ENCODE measurements around the gene PGM1. TPM values are rescaled to one million over a fixed set of nuclear protein-coding genes. Genes with fewer than 3 reads are reported as not detected.
"Not testable (repeated sequence)": the region's sequence is repeated elsewhere in the genome, so short reads cannot be mapped to it uniquely, and the experiment has no call there.

Gene PGM1
- 23.0 and 23.6 TPM in 2 replicates for total RNA-seq (2014; rRNA removed; shearing (Covaris generic))
- 15.2 and 15.4 TPM in 2 replicates for polyA plus RNA-seq (2014; cell fraction: nucleus; rRNA removed)

DNA sequence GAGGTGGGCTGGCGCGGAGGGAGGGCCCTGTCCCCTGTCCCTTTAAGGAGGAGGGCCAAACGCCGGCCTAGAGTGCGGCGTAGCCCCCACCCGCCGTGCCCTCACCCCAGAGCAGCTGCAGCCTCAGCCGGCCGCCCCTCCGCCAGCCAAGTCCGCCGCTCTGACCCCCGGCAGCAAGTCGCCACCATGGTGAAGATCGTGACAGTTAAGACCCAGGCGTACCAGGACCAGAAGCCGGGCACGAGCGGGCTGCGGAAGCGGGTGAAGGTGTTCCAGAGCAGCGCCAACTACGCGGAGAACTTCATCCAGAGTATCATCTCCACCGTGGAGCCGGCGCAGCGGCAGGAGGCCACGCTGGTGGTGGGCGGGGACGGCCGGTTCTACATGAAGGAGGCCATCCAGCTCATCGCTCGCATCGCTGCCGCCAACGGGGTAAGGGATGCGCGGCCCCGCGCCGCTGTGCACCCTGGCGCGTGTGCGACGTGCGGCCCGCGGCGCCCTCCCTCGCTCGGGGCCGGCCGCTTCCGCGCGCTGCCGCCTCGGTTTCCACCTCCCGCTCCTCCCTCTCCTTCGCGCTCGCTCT lies at the start of gene PGM1:
PGM1 (plus strand) TSS at position 109 of the 583 bp plus-strand sequence; CDS start at position 187, 78 bp downstream.
- peak; percentile 34 for DNase-seq (ENCODE audit: extremely low read depth, low read depth)

DNA sequence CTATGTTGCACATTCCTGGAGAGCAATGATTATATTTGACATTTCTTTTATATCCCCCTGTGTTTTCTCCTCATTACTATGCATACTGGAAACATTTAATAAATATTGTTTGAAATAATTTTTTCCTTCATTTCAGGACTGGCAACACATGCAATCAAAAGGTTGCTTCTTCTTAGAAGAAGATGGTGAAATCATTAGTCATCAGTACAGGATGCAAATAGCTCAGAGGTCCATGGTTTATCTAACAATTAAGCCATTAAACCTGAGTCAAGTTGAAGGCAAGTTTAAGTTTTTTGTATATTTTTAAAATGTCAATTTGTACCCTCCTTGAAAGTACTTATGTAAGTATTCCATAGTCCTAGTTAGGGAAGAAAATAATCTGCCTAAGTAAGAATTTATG lies 47.4 kb upstream of the PGM1 start:
- DNase-seq (ENCODE audit: extremely low read depth, low read depth) = no peak

DNA sequence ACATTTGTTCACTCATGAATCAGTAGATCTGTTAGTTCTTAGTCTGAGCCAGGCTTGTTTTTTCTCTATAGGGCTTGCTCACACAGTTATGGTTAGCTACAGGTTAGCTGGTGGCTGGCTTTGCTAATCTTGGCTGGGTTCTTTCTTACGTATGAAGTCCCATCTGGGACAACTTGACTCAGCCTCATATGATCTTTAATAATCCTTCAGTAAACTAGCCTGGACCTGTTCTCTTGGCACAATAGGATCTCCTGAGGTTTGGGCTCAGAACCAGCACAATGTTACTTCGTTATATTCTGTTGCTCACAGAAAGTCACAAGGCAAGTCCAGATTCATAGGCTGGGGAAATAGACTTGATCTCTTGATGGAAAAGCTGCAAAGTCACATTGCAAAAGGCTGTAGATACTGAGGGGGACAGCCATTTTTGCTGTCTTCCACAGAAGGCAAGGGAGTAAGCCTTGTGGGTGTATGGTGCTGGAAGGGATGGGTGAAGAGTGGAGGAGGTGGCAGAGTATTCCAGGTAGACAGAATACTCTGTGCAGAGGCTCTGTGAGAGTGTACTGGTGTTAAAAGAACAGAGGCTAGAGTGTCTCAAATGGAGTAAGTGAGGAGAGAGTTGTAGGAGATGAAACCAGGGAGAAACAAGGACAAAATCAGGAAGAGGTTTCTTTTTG lies 45.5 kb upstream of the PGM1 start:
- DNase-seq (ENCODE audit: extremely low read depth, low read depth) = no peak

DNA sequence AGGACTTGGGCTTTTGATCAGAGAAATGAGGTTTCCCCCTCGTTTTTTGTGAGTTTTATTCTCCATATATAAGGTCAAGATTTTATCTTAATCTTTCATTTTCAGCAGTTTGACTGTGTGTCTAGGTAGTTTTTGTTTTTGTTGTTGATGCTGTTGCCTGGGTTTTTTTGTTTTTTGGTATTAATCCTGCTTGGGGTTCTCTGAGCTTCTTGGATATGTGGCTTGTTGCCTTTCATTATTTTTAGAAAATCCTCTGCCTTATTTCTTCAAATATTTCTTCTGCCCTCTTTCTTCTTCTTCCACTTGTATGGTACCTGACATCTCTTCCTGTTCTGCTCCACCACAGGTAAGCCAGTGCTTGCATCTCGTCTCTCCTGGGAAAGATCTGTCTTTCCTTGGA lies 44.9 kb upstream of the PGM1 start:
- DNase-seq (ENCODE audit: extremely low read depth, low read depth) = no peak

DNA sequence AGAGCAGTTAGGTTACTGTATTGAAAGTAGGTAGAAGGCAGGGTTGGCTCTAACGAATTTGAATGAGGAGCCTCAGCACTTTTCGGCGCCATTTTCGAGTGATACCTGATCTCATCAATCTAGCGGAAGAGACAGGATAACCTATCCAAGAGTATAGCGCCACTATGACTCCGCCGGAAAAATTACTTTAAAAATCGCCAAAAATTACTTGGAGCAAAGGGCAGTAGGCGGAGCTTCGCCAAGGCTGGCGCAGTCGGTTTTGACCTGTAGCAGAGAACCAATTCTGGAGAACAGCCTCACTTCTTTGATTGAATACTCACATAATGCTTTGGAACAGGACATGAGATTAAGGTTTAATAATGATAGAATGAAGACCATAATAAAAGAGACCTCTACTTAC lies 44.3 kb upstream of the PGM1 start:
- no peak for DNase-seq (ENCODE audit: extremely low read depth, low read depth)

DNA sequence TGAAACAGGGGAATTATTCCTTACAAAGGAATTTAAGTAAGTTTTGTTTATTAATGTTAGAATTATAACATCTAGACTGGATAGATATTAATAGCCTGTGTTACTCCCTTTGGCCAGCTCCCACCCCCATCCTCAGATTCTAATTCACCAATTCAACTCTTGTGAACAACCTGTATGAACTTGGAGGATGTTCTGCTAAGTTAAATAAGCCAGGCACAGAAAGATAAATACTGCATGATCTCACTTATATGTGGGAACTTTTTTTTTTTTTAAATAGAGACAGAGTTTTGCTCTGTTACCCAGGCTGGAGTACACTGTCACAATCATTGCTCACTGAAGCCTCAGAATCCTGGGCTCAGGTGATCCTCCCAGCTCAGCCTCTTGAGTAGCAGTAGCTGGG lies 37.7 kb upstream of the PGM1 start:
- no peak for DNase-seq (ENCODE audit: extremely low read depth, low read depth)

DNA sequence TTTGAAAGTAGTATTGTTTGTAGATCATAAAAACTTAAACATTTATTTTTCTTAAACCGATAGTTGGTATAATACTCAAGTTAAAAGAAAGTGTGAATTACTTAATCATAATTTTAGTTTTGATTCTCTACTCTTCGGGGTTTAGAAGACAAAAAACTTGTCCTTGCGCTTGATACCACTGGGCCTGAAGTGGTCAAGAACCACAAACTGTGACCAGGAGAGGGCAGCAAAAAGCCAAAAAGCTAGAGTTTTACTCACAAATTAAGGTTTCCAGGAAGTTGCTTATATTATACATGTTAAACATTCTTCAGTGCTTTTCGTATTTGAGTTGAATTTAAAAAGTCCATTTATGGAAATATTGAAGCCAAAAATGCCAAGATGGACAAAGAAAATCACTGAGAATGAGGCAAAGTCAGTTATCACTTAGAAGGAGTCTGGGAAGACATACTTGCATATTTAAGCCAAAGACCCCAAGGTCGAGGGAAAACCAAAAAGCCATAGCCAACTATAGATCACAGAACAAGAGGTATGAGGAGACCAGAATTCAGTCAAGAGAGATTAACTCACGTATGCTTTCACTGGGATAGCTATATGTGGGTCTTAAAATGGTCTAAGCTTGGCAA lies 35.7 kb upstream of the PGM1 start:
- peak; percentile 16 for DNase-seq (ENCODE audit: extremely low read depth, low read depth)

- DNase-seq (ENCODE audit: extremely low read depth, low read depth) = no peak
These were observed 33.9 kb upstream of the PGM1 start for GRCh38 chr1:63559357-63559756.

DNA sequence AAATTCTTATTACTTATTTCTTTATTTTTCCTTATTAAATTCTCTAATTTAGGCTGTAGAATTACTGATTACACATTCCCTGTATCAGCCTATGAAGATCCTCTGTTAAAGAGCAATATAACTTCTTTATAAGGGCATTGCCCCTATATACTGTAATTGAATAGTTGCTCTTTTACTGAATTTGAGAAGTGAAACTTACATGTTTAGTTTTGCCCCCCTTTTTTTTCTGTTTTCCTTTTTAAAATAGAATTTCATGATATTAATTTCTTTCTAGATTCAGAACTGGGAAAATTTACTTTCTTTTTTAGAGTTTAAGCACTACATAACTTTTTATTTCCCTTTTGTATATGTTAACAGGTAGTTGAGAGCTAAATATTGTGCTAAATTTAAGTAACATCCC lies 29.5 kb upstream of the PGM1 start:
- no peak for DNase-seq (ENCODE audit: extremely low read depth, low read depth)

DNA sequence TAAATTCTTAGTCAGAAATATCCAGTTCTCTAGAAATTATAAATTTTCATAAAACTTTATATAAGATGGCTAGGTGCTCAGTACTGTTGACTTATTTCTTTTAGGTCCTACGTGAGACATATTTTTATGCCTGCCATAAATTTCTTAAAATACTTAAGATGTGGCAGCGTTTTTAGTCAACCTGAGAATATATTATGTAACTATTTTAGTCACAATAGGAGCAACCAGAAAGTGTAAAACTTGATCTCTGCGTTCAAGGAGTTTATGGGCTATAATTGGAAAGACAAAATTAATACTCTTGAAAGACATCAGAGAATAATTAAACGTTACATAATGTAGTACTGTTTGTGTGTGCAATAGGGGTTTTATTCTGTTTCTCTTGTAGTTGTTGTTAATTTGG lies 24.1 kb upstream of the PGM1 start:
- no peak for DNase-seq (ENCODE audit: extremely low read depth, low read depth)

DNA sequence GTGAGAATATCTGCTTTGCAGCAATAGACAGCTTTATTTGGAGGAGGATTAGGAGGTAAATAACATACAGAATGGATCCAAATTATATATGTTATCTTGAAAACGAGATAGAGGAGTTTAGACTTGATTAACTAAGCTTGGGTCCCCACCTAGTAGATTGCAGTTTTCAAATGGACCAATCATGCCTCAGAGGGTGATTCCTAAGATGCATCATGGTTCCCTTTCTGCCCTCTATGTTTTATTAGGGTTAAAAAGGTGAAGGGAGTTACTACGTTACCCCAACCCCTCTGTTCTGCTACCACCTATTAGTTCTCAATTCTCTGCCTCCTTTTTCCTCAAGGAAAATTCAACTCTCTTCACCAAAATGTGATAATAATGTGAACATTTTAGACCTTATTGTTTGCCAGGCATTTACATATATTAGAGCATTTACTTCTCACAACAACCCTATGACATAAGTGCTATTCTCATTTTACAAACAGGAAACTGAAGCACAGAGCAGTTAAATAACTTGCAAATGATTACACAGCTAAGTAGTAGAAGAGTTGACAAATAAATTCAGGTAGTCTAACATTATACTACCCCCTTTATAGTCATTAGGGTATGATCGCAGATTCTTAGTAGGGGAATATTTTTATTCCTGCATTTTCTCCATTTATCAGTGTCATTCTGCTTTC lies 23.4 kb upstream of the PGM1 start:
- no peak for DNase-seq (ENCODE audit: extremely low read depth, low read depth)

DNA sequence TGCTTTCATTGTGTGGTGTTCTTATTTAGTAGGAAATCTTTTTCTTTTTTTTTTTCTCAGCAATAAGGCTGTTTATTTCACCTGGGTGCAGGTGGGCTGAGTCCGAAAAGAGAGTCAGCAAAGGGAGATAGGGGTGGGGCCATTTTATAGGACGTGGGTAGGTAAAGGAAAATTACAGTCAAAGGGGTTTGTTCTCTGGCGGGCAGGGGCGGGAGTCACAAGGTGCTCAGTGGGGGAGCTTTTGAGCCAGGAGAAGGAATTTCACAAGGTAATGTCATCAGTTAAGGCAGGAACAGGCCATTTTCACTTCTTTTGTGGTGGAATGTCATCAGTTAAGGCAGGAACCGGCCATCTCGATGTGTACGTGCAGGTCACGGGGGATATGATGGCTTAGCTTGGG lies 20.5 kb upstream of the PGM1 start:
- DNase-seq (ENCODE audit: extremely low read depth, low read depth) = not testable (repeated sequence)

DNA sequence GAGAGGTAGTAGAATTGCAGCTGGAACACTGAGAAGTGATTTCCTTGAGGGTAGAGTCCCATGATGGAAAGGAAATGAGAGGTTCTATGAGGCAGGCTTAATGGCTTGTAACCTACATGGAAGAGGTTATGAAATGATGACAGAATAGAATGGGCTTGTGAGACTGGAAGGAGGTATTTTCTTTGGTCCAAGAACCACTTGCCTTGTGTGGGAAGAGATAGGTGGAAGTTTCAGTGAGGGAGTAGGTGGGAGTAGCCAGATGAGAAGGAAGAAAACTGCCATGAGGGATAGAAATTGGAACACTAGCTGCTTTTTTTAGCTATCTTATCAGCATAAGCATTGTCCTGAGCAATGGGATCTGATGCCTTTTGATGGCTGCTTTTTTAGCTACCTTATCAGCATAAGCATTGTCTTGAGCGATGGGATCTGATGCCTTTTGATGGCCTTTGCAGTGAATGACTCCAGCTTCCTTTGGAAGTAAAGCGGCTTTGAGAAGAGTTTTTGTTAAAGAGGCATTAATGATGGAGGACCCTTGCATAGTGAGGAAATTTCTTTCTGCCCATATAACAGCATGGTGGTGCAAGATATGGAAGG lies 18.9 kb upstream of the PGM1 start:
- not testable (repeated sequence) for DNase-seq (ENCODE audit: extremely low read depth, low read depth)

DNA sequence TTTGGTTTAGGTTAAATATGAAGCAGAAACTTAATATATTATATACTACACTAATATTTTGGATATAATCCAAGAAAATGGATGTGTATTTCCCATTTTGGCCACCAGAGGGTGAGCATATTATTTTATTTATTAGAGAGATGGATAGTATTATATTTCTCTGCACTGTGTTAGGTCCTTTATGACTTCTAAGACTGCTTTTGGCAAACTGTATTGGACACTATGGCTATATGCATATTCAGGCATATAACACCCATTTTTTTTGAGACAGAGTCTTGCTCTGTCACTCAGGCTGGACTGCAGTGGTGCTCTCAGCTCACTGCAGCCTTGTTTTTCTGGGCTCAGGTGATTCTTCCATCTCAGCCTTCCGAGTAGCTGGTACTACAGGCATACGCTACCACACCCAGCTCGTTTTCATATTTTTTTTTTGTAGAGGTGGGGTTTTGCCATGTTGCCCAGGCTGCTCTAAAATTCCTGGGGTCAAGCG lies 17.8 kb upstream of the PGM1 start:
- peak; percentile 24 for DNase-seq (ENCODE audit: extremely low read depth, low read depth)

GRCh38 chr1:63586326-63586725 lies 6.9 kb upstream of the PGM1 start:
- DNase-seq (ENCODE audit: extremely low read depth, low read depth) = not testable (repeated sequence)

GRCh38 chr1:63590166-63590560 lies 3.0 kb upstream of the PGM1 start:
- DNase-seq (ENCODE audit: extremely low read depth, low read depth) = no peak

GRCh38 chr1:63592536-63593302 lies 492 bp upstream of the PGM1 start:
- no peak for DNase-seq (ENCODE audit: extremely low read depth, low read depth)

GRCh38 chr1:63593886-63594605 lies 835 bp downstream of the PGM1 start:
- DNase-seq (ENCODE audit: extremely low read depth, low read depth) = peak; percentile 15

- DNase-seq (ENCODE audit: extremely low read depth, low read depth) = no peak
These were observed 2.2 kb downstream of the PGM1 start for GRCh38 chr1:63595435-63595834.

- no peak for DNase-seq (ENCODE audit: extremely low read depth, low read depth)
These were observed 6.6 kb downstream of the PGM1 start for GRCh38 chr1:63599799-63600198.
